ENCODE measurements around the gene ECE1. TPM values are rescaled to one million over a fixed set of nuclear protein-coding genes. Genes with fewer than 3 reads are reported as not detected.

The ECE1 gene
- total RNA-seq, 2 donors from 2014 or later: 99.0 to 149 TPM

DNA sequence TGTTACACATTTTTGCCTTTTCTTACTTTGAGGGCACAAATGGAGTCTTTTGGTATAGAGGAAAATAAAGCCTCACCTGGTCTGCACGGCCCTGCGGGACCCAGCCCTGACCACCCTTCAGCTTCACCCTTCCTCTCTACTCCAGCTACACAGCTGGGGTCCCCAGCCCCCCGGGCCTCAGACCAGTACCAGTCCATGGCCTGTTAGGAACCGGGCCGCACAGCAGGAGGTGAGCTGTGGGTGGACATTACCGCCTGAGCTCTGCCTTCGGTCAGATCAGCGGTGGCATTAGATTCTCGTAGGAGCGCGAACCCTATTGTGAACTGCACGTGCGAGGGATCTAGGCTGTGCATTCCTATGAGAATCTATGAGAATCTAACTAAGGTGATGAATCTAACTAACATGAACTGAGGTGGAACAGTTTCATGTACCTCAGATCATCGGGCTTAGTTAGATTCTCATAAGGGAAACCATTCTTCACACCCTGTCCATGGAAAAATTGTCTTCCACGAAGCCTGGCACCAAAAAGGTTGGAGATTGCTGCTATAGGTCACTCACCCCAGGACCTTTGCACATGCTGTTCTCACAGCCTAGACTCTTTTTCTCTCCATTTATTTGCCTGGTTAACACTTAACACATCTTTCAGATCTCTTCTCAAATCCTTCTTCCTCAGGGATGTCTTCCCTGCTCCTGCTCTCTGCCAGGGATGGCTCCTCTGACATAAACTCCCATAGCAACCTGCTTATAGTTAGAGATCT, 37.5 kb upstream of the ECE1 start:
- Histone ChIP-seq H3K27me3 (no peaks in the 10 kb centered on the region), H3K4me3 (no peak overlapping the region), H3K27ac (no peak overlapping the region), H3K4me1 (peaks cover 35% of the 10 kb centered on the region), H3K9ac (ENCODE audit: low read depth in 2 of 2, low read length in 2 of 2) (no peak overlapping the region), H3K9me3 (no peaks in the 10 kb centered on the region), H3K36me3 (no peaks in the 10 kb centered on the region)
- no peak for DNase-seq
- intact Hi-C loops (cut with DNase I): no loop called here
- TF ChIP-seq, protein P1, sequence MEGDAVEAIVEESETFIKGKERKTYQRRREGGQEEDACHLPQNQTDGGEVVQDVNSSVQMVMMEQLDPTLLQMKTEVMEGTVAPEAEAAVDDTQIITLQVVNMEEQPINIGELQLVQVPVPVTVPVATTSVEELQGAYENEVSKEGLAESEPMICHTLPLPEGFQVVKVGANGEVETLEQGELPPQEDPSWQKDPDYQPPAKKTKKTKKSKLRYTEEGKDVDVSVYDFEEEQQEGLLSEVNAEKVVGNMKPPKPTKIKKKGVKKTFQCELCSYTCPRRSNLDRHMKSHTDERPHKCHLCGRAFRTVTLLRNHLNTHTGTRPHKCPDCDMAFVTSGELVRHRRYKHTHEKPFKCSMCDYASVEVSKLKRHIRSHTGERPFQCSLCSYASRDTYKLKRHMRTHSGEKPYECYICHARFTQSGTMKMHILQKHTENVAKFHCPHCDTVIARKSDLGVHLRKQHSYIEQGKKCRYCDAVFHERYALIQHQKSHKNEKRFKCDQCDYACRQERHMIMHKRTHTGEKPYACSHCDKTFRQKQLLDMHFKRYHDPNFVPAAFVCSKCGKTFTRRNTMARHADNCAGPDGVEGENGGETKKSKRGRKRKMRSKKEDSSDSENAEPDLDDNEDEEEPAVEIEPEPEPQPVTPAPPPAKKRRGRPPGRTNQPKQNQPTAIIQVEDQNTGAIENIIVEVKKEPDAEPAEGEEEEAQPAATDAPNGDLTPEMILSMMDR (IDR thresholded peaks at IDR 0.05): no peak

GRCh38 chr1:21326861-21327344, 36.6 kb upstream of the ECE1 start:
- intact Hi-C loops (cut with DNase I): no loop called here
- H3K27ac ChIP-seq: no peak overlapping the region
- H3K9ac ChIP-seq (ENCODE audit: low read depth in 2 of 2, low read length in 2 of 2): no peak overlapping the region

DNA sequence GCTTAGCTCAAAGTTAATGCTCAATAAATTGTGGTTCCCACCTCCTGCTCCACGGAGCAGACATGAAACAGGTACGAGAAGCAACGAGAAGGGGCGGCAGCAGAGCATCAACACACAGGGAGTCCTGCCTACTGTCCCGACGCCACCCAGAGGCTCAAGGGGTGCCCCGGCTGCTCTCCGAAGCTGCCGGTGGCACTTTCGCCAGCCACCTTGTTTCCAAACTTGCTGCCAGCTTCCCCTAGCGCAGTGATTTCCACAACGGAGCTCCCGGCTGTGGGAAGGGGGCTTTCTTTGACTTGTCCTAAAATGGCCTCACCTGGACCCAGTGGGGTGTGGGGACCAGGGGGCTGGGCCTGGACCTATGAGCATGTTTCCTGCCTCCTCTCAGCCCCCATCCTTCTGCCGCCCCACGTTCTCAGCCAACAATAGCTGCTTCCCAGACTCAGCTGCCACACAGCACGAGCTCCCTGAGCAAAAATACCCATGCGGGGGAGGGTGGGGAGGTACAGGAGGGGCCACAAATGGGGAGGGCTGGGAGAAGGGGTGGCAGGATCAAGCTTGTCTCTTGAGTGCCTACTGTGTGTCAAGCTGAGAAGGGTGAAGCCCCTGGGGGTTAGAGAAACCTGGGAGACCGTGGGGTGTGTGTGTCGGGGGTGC, 35.6 kb upstream of the ECE1 start:
- H3K4me3 ChIP-seq: no peak overlapping the region
- intact Hi-C loops (cut with DNase I): no loop called here
- DNase-seq: no peak
- no peaks in the 10 kb centered on the region for H3K36me3 ChIP-seq
- TF ChIP-seq, protein P1 (IDR thresholded peaks at IDR 0.05): no peak
- H3K4me1 ChIP-seq: peaks cover 28% of the 10 kb centered on the region
- peak overlapping the region; percentile 92 for H3K27ac ChIP-seq
- H3K9me3 ChIP-seq: no peaks in the 10 kb centered on the region
- no peaks in the 10 kb centered on the region for H3K27me3 ChIP-seq
- peak overlapping the region in 1 of 2 donors; percentile 65 for H3K9ac ChIP-seq (ENCODE audit: low read depth in 2 of 2, low read length in 2 of 2)

More at GRCh38 chr1:21326861-21327344, 36.6 kb upstream of the ECE1 start:
- H3K4me1 ChIP-seq: peaks cover 31% of the 10 kb centered on the region
- no peak for DNase-seq
- H3K4me3 ChIP-seq: no peak overlapping the region
- TF ChIP-seq, protein P1 (IDR thresholded peaks at IDR 0.05): no peak
- H3K9me3 ChIP-seq: no peaks in the 10 kb centered on the region
- no peaks in the 10 kb centered on the region for H3K27me3 ChIP-seq
- no peaks in the 10 kb centered on the region for H3K36me3 ChIP-seq

GRCh38 chr1:21325231-21325718, 35.0 kb upstream of the ECE1 start:
- peaks cover 28% of the 10 kb centered on the region for H3K4me1 ChIP-seq
- H3K27ac ChIP-seq: peak overlapping the region; percentile 92
- intact Hi-C loops (cut with DNase I): no loop called here
- peak overlapping the region in 1 of 2 donors; percentile 65 for H3K9ac ChIP-seq (ENCODE audit: low read depth in 2 of 2, low read length in 2 of 2)
- no peak for DNase-seq
- no peaks in the 10 kb centered on the region for H3K36me3 ChIP-seq
- H3K9me3 ChIP-seq: no peaks in the 10 kb centered on the region
- TF ChIP-seq, protein P1 (IDR thresholded peaks at IDR 0.05): no peak
- no peaks in the 10 kb centered on the region for H3K27me3 ChIP-seq
- no peak overlapping the region for H3K4me3 ChIP-seq

GRCh38 chr1:21324368-21325141, 34.3 kb upstream of the ECE1 start:
- DNase-seq: peak; percentile 82
- no peaks in the 10 kb centered on the region for H3K9me3 ChIP-seq
- intact Hi-C loops (cut with DNase I): no loop called here
- H3K27me3 ChIP-seq: no peaks in the 10 kb centered on the region
- peak overlapping the region; percentile 92 for H3K27ac ChIP-seq
- H3K36me3 ChIP-seq: no peaks in the 10 kb centered on the region
- H3K9ac ChIP-seq (ENCODE audit: low read depth in 2 of 2, low read length in 2 of 2): peak overlapping the region in 1 of 2 donors; percentile 65
- TF ChIP-seq, protein P1 (IDR thresholded peaks at IDR 0.05): no peak
- peaks cover 28% of the 10 kb centered on the region for H3K4me1 ChIP-seq
- H3K4me3 ChIP-seq: no peak overlapping the region
